ENCODE data around the gene PCDH9.
"Not testable (repeated sequence)": the region's sequence is repeated elsewhere in the genome, so short reads cannot be mapped to it uniquely, and the experiment has no call there.

The PCDH9 gene

DNA sequence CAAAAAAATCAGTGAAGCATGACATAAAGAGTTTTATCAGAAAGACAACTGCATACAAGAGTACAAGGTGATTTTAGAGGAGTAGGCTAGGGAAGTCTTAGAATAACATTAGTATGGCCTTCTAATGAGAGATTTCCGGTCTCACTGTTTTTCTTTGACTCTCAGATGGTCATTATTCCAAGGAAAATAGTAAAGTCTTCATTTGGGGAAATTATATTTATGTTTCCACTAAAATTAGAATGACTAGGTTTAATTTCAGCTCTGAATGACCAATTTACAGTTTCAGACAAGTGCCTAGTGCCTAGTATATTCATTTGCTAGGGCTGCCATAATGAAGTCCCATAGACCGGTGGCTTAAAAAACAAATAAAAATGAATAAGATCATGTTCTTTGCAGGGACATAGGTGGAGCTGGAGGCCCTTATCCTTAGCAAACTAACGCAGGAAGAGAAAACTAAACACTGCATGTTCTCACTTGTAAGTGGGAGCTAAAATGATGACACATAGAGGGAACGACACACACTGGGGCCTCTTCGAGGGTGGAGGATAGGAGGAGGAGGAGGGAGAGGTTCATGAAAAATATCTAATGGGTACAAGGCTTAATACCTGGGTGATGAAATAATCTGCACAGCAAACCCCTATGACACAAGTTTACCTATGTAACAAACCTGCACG is 303.1 kb downstream of the PCDH9 start:
- no peak overlapping the region for H3K4me3 ChIP-seq (ENCODE audit: low read depth, low read length)

GRCh38 chr13:66926200-66926850 is 303.8 kb downstream of the PCDH9 start:
- no peak overlapping the region for H3K4me3 ChIP-seq (ENCODE audit: low read depth, low read length)

GRCh38 chr13:66922444-66922843 is 307.7 kb downstream of the PCDH9 start:
- no peak overlapping the region for H3K4me3 ChIP-seq (ENCODE audit: low read depth, low read length)

- no peak overlapping the region for H3K4me3 ChIP-seq (ENCODE audit: low read depth, low read length)
Observed at GRCh38 chr13:66921437-66921836, 308.7 kb downstream of the PCDH9 start.

GRCh38 chr13:66915596-66916185 is 314.4 kb downstream of the PCDH9 start:
- H3K4me3 ChIP-seq (ENCODE audit: low read depth, low read length) = no peak overlapping the region

DNA sequence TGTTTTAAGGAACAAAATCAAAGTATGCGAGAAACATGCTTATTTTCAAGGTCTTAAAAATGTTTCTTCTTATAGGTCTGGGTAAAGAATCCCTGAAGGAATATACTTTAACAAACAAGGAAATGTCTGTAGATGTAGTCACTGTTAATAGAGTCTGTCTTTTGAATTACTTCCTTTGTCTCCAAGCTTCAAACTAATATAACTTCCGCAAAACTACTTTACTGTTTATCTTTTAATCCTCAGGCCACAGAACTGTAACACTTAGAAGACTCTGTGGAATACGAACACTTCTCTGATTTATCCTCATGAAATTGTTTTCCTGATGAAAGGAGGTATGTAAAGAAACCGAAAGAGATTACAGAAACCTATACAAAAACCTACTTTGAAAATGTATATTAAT is 316.0 kb downstream of the PCDH9 start:
- no peak overlapping the region for H3K4me3 ChIP-seq (ENCODE audit: low read depth, low read length)

DNA sequence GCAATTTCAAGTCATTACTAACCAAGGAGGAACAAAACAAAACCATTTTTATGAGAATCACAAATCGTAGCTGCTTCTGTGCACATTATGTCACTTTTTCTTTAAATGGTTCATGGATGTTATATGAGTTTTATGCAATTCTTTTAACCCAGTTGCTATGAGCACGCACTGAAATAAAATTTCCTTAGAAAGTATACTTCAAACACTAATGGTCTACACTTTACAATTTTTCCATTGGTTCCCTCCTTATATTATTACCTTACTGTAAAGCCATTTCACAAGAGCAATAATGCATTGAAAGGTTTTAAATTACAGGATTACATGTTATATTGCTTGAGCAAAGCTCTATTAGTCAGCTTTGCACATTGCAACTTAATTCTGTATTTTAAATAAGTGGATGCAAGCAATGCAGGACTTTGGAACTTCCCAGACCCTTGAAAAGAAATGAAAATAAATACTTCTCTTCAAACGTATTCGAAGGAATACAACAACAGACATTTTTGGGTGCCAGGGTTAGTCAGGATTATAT is 318.7 kb downstream of the PCDH9 start:
- H3K4me3 ChIP-seq (ENCODE audit: low read depth, low read length) = no peak overlapping the region

DNA sequence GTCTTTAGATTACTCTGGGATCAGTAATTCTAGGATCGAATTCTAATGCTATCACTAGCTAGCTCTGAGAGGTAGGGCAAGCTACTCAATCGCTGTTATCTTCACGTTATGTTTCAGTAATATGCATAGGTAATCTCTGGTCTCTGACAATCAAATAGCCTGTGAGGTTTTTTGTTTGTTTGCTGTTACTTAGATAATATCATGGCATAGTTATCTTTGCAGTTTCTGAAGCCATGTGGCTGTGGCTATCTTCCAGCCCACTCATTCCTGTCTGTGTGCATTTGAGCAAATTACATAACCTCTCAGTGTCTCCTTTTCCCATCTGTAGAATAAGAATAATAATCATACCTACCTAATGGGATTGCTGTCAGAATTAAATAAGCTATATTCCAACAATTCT is 330.2 kb downstream of the PCDH9 start:
- no peak overlapping the region for H3K4me3 ChIP-seq (ENCODE audit: low read depth, low read length)

GRCh38 chr13:66896933-66897332 is 333.2 kb downstream of the PCDH9 start:
- H3K4me3 ChIP-seq (ENCODE audit: low read depth, low read length) = no peak overlapping the region

GRCh38 chr13:66895780-66896179 is 334.4 kb downstream of the PCDH9 start:
- H3K4me3 ChIP-seq (ENCODE audit: low read depth, low read length) = no peak overlapping the region

DNA sequence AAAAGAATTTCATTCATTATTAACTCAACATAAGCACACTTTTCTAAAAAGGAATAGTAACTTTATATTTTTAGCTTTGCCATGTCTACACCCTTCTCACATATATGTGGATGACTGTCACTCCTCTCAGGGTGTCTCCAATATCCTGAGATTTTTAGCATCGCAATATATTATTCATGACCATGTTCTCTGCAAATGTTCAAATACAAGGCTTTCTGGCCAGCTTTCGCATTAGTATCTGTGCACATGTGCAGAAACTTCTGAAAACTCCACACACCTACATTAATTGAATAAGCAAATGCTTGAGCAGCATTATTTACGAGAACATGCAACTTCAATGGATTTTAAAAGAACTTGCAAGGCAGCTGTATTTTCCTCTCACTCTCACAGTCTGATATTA is 334.8 kb downstream of the PCDH9 start:
- no peak overlapping the region for H3K4me3 ChIP-seq (ENCODE audit: low read depth, low read length)

- H3K4me3 ChIP-seq (ENCODE audit: low read depth, low read length) = no peak overlapping the region
Observed at GRCh38 chr13:66888698-66889097, 341.4 kb downstream of the PCDH9 start.

DNA sequence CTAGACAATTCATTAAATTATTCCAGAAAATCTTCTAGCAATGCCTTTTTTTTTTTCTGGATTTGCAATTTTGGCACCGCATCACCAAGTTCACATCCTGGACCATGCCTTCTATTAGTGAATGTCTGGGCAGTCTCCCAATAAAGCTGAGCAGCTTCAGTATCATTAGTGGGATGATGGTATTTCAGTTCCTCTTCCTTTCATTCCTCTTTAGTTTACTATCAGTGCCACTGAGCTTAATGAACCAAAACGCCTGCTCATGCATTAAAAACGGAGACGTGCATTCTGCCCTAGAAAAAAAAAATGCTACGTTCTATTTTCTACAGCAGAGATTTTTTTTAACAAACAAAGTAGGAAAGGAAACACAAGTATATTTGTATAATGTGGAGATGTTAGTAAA is 343.0 kb downstream of the PCDH9 start:
- H3K4me3 ChIP-seq (ENCODE audit: low read depth, low read length) = no peak overlapping the region

- no peak overlapping the region for H3K4me3 ChIP-seq (ENCODE audit: low read depth, low read length)
Observed at GRCh38 chr13:66886264-66886663, 343.9 kb downstream of the PCDH9 start.

DNA sequence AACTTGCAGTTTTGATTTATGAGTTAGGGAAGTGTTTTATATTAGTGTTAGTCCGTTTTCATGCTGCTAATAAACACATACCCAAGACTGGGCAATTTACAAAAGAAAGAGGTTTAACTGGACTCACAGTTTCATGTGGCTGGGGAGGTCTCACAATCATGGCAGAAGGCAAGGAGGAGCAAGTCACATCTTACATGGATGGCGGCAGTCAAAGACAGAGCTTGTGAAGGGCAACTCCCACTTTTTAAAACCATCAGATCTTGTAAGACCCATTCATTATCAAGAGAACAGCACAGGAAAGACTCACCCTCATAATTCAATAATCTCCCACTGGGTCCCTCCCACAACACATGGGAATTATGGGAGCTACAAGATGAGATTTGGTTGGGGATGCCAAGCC is 349.0 kb downstream of the PCDH9 start:
- H3K4me3 ChIP-seq (ENCODE audit: low read depth, low read length) = not testable (repeated sequence)

DNA sequence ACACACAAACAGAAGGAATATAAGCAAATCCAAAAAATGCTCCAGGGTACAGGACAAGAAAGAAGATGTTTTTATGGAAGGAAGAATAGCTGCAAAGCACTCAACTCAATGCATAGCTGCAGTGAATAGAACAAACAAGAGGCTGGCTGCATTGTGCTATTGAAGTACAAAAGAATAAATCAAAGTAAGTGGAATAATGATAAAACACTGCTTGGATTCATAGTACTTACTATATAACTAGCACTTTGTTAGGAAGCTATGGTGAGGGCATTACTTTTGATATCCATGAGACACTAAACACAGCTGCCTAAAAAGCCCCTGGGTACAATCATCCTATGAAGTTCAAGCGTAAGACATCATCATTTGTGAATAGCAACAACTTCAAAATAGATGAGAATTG is 350.1 kb downstream of the PCDH9 start:
- H3K4me3 ChIP-seq (ENCODE audit: low read depth, low read length) = no peak overlapping the region

DNA sequence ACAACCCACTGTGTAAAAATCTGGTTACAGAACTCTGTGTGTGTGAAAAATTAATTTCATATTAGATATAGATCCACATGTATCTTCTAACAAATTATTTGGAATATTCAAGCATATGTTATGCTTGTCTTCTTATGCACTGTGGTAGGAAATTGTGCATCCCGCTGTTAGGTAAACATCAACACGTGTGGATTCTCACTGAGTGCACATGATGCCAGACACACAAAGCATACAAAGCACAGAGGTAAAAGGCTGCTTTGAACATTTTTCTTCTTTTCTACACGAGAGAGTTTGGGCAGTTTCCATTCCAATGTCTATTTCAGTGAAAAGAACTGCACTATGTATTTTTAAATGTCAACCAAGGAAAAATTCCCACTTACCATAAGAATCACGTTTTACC is 354.9 kb downstream of the PCDH9 start:
- no peak overlapping the region for H3K4me3 ChIP-seq (ENCODE audit: low read depth, low read length)

GRCh38 chr13:66864627-66865026 is 365.5 kb downstream of the PCDH9 start:
- no peak overlapping the region for H3K4me3 ChIP-seq (ENCODE audit: low read depth, low read length)

- no peak overlapping the region for H3K4me3 ChIP-seq (ENCODE audit: low read depth, low read length)
Observed at GRCh38 chr13:66860878-66861417, 369.2 kb downstream of the PCDH9 start.

DNA sequence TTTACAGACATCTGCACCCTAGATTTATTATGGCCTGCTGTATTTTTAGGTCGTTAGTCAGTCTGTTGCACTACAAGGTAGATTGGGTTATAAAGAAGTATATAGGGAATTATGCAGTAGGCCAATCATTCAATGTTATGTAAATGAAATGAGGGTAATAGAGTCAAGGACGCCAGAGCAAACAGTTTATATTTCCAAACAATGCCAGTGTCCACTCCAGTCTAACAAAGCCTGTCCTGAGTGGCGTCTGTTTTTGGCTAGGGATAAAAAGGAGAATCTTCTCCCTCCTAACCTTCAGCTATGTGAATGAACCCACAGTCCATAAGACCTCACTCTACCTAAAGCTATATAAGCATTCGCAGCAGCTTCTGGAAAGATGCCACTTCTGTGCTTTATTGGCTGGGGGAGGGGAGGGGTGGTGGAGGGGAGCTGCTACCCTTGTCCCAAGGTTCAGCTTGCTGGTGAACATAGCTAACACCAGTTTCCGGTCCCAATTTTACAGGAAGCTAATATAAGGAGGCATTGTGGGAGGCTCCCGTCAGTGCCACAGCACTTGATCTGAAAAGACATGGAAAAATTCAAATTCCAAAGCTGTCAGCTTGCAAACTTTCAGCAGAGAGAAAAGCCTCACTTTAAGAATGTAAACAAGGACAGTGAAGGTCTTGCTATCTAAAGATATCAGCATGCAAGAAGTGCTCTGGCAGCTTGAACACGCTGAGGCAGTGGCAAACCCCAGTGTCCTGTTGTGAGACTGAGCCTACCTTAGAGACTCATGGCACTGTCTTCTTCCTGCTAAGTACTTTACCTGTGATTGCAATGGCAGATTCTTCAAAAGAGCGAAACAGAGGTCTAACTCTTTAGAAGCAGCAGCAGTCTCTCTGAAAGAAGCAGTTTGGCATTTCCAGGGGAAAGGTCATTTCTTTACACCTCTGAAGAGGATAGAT is 369.9 kb downstream of the PCDH9 start:
- H3K4me3 ChIP-seq (ENCODE audit: low read depth, low read length) = no peak overlapping the region

GRCh38 chr13:66859078-66859477 is 371.1 kb downstream of the PCDH9 start:
- no peak overlapping the region for H3K4me3 ChIP-seq (ENCODE audit: low read depth, low read length)

Measured in iPS-11a (cell line).